Fibroblast of lung (primary cell): ENCODE results near the gene CDH12.

Experiments
- EZH2 ChIP-seq: IDR thresholded peaks from 2 replicates; pipeline ENCODE4 v1.5.1; 2012; ENCODE audit warnings: low read length, control low read depth, mild to moderate bottlenecking; ENCODE audit errors: missing control alignments
- TF ChIP-seq, protein P1 (sequence below), 2 donors: IDR thresholded peaks in 1 of 2; conservative IDR thresholded peaks in 1 of 2; 1 replicate in 1 of 2; 2 replicates in 1 of 2; pipeline ENCODE4 v1.5.1; 2011 to 2012; ENCODE audit warnings: low read length in 2 of 2, control low read depth in 1 of 2, inconsistent platforms in 1 of 2, low read depth in 1 of 2, mild to moderate bottlenecking in 1 of 2

DNA sequence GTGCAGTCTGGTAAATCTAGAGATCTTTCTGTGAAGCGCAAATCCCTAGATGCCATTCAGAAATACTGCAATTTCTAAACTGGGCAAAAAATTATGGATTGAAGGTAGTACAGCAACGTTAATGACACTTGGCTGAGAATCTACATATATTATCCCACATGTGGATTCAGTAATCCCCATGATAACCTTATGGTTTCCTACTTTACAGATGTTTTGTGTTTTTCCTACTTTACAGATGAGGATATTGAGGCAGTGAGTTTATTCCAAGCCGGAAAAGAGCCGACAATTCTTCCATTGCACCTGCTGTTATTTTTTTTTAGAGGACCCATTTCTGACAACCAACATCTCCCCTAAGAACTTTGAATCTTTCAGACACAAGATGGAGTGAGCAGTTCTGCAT lies 796.5 kb downstream of the CDH12 start:
- TF ChIP-seq, protein P1, sequence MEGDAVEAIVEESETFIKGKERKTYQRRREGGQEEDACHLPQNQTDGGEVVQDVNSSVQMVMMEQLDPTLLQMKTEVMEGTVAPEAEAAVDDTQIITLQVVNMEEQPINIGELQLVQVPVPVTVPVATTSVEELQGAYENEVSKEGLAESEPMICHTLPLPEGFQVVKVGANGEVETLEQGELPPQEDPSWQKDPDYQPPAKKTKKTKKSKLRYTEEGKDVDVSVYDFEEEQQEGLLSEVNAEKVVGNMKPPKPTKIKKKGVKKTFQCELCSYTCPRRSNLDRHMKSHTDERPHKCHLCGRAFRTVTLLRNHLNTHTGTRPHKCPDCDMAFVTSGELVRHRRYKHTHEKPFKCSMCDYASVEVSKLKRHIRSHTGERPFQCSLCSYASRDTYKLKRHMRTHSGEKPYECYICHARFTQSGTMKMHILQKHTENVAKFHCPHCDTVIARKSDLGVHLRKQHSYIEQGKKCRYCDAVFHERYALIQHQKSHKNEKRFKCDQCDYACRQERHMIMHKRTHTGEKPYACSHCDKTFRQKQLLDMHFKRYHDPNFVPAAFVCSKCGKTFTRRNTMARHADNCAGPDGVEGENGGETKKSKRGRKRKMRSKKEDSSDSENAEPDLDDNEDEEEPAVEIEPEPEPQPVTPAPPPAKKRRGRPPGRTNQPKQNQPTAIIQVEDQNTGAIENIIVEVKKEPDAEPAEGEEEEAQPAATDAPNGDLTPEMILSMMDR (conservative IDR thresholded peaks at IDR 0.05 in 1 of 2, IDR thresholded peaks at IDR 0.05 in 1 of 2; ENCODE audit: low read depth in 1 of 2, low read length in 2 of 2): no peak
- no peak for TF ChIP-seq EZH2
